ENCODE data around the gene BBOX1.

GRCh38 chr11:27147916-27148315 lies 107.3 kb downstream of the BBOX1 start:
- TF ChIP-seq POLR2A (IDR thresholded peaks at IDR 0.05; ENCODE audit: low read depth, low read length) (no peak), TAF1 (IDR thresholded peaks at IDR 0.05; ENCODE audit: borderline replicate concordance, low read depth, low read length) (no peak)

Measured in GM12892 (cell line).